Progenitor cell of endocrine pancreas (in vitro differentiated cells): ENCODE results near the gene ARMC3. TPM values are rescaled to one million over a fixed set of nuclear protein-coding genes. Genes with fewer than 3 reads are reported as not detected.
"Not testable (repeated sequence)": the region's sequence is repeated elsewhere in the genome, so short reads cannot be mapped to it uniquely, and the experiment has no call there.

Experiments used
- DNase-seq: peaks from one replicate; pipeline ENCODE4 v3.0.0; 2021; ENCODE audit warnings: low spot score; ENCODE audit not compliant: unreplicated experiment
- H3K27ac Mint-ChIP-seq: 2 replicates; pipeline ENCODE4 v1.8.0; 2021; ENCODE audit warnings: mild to moderate bottlenecking, moderate library complexity, mixed read lengths
- H3K27me3 Mint-ChIP-seq: 2 replicates; pipeline ENCODE4 v1.8.0; 2021; ENCODE audit warnings: mixed read lengths
- H3K36me3 Mint-ChIP-seq: 2 replicates; pipeline ENCODE4 v1.8.0; 2022; ENCODE audit warnings: mixed read lengths; ENCODE audit not compliant: insufficient read depth
- H3K4me1 Mint-ChIP-seq: 2 replicates; pipeline ENCODE4 v1.8.0; 2021; ENCODE audit warnings: low read depth, mixed read lengths
- H3K4me3 Mint-ChIP-seq: 2 replicates; pipeline ENCODE4 v1.8.0; 2021; ENCODE audit warnings: low read depth, mild to moderate bottlenecking, moderate library complexity, mixed read lengths
- H3K9me3 Mint-ChIP-seq: 2 replicates; pipeline ENCODE4 v1.8.0; 2021; ENCODE audit warnings: low read depth, mixed read lengths
- CTCF ChIP-seq: fragments of 200-600 bp; sonication (generic); IDR thresholded peaks from one replicate; pipeline ENCODE4 v1.5.0; 2021; ENCODE audit warnings: antibody characterized with exemption, mild to moderate bottlenecking; ENCODE audit not compliant: unreplicated experiment
- total RNA-seq: library from RNA; stranded (reverse); gene quantifications from 2 replicates; pipeline ENCODE4 v1.2.1, GENCODE V29; 2021

The ARMC3 gene
- total RNA-seq, 1 donor from 2014 or later = 7.9 TPM

GRCh38 chr10:22897371-22897770 is 30.5 kb upstream of the ARMC3 start:
- Mint-ChIP-seq H3K36me3 (peaks cover 1% of the 10 kb centered on the region), H3K4me1 (peaks cover 4% of the 10 kb centered on the region), H3K27me3 (no peaks in the 10 kb centered on the region), H3K9me3 (peaks cover 12% of the 10 kb centered on the region), H3K4me3 (no peak overlapping the region), H3K27ac (no peak overlapping the region)
- TF ChIP-seq CTCF = no peak
- no peak for DNase-seq

GRCh38 chr10:22899307-22899706 is 28.5 kb upstream of the ARMC3 start:
- DNase-seq = no peak

DNA sequence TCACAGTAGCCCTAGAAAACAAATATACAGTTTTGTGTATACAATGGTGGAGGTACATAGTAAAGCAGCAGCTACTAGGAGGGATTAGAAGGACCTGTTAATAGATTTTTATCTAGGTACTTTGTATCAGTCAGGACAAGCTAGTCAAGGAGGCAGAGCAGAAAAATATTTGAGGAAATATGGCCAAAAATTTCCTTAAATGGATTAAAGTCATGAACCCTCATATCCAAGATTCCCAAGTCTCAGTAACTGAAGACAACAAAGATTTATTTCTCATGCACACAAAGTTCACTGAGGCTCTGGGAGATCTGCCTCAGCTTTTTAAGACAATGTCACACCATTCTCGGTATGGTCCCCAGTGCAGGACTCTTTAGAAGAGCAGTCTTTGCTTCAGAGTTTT is 28.1 kb upstream of the ARMC3 start:
- no peak overlapping the region for H3K4me3 Mint-ChIP-seq
- DNase-seq = no peak
- peaks cover 1% of the 10 kb centered on the region for H3K36me3 Mint-ChIP-seq
- peaks cover 2% of the 10 kb centered on the region for H3K4me1 Mint-ChIP-seq
- no peaks in the 10 kb centered on the region for H3K27me3 Mint-ChIP-seq
- H3K9me3 Mint-ChIP-seq = peaks cover 7% of the 10 kb centered on the region
- TF ChIP-seq CTCF = no peak
- no peak overlapping the region for H3K27ac Mint-ChIP-seq

More at GRCh38 chr10:22899307-22899706, 28.5 kb upstream of the ARMC3 start:
- Mint-ChIP-seq H3K4me1 (peaks cover 2% of the 10 kb centered on the region), H3K27ac (no peak overlapping the region), H3K4me3 (no peak overlapping the region), H3K9me3 (peaks cover 7% of the 10 kb centered on the region), H3K27me3 (no peaks in the 10 kb centered on the region), H3K36me3 (peaks cover 1% of the 10 kb centered on the region)
- TF ChIP-seq CTCF = no peak

GRCh38 chr10:22900841-22901601 is 26.8 kb upstream of the ARMC3 start:
- peaks cover 11% of the 10 kb centered on the region for H3K9me3 Mint-ChIP-seq
- H3K27me3 Mint-ChIP-seq = no peaks in the 10 kb centered on the region
- no peak for TF ChIP-seq CTCF
- H3K4me1 Mint-ChIP-seq = peaks cover 2% of the 10 kb centered on the region
- no peak overlapping the region for H3K27ac Mint-ChIP-seq
- no peak overlapping the region for H3K4me3 Mint-ChIP-seq
- DNase-seq = no peak
- peaks cover 1% of the 10 kb centered on the region for H3K36me3 Mint-ChIP-seq

DNA sequence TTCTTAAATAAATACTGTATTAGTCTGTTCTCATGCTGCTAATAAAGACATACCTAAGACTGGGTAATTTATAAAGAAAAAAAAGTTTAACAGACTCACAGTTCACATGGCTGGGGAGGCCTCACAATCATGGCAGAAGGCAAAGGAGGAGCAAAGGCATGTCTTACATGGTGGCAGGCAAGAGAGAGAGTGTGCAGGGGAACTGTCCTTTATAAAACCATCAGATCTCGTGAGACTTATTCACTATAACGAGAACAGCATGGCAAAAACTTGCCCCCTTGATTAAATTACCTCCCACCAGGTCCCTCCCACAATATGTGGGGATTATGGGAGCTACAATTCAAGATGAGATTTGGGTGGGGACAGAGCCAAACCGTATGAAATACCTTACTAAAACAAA is 25.7 kb upstream of the ARMC3 start:
- H3K4me3 Mint-ChIP-seq, DNase-seq, H3K27me3 Mint-ChIP-seq, H3K27ac Mint-ChIP-seq, H3K36me3 Mint-ChIP-seq, H3K4me1 Mint-ChIP-seq: not testable (repeated sequence)
- H3K9me3 Mint-ChIP-seq = peaks cover 11% of the 10 kb centered on the region

DNA sequence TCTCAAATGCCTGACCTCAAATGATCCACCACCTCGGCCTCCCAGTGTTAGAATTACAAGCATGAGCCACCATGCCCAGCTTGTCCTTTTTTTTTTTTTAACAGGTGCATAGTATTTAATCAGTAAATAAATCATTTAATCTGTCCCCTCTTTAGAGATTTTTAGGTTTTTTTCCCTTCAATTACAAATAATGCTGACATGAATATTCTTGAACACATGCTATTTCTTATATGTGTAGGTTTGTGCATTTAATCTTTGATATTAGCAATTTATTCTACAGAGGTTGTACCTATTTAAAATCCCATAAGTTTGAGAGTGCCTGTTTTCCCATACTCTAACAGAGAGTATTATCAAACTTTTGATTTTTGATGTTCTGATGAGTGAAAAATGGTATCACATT is 24.2 kb upstream of the ARMC3 start:
- no peak for DNase-seq
- no peaks in the 10 kb centered on the region for H3K27me3 Mint-ChIP-seq
- no peak overlapping the region for H3K4me3 Mint-ChIP-seq
- H3K4me1 Mint-ChIP-seq = no peaks in the 10 kb centered on the region
- no peak overlapping the region for H3K27ac Mint-ChIP-seq
- TF ChIP-seq CTCF = no peak
- H3K36me3 Mint-ChIP-seq = peaks cover 1% of the 10 kb centered on the region
- peaks cover 19% of the 10 kb centered on the region for H3K9me3 Mint-ChIP-seq
